ENCODE results near the gene JPT1. TPM values are rescaled to one million over a fixed set of nuclear protein-coding genes. Genes with fewer than 3 reads are reported as not detected.
"Not testable (repeated sequence)": the region's sequence is repeated elsewhere in the genome, so short reads cannot be mapped to it uniquely, and the experiment has no call there.

JPT1 gene
- total RNA-seq, 6 experiments from 2014 or later, result 236 to 276 (median 265) TPM

- H3K4me1 Mint-ChIP-seq (ENCODE audit: low read depth), result peaks cover 4% of the 10 kb centered on the region
- no peak for TF ChIP-seq CTCF (IDR thresholded peaks at IDR 0.05)
- H3K36me3 Mint-ChIP-seq (ENCODE audit: low read depth), result peaks cover 2% of the 10 kb centered on the region; the same call in 1 of the 2 replicates
- no peak overlapping the region for H3K4me3 Mint-ChIP-seq
- no peaks in the 10 kb centered on the region for H3K9me3 Mint-ChIP-seq
- peaks cover 3% of the 10 kb centered on the region; the same call in 1 of the 2 replicates for H3K27me3 Mint-ChIP-seq (ENCODE audit: insufficient read depth)
- H3K27ac Mint-ChIP-seq, result peak overlapping the region; percentile 8; the same call in 1 of the 2 replicates
- no peak for DNase-seq
Measured at GRCh38 chr17:75135452-75135851, 18.9 kb downstream of the JPT1 start.

- H3K27ac Mint-ChIP-seq; H3K4me1 Mint-ChIP-seq (ENCODE audit: low read depth); H3K27me3 Mint-ChIP-seq (ENCODE audit: insufficient read depth): not testable (repeated sequence)
Measured at GRCh38 chr17:75133607-75134347, 20.5 kb downstream of the JPT1 start.

GRCh38 chr17:75133001-75133400, 21.3 kb downstream of the JPT1 start:
- TF ChIP-seq CTCF (IDR thresholded peaks at IDR 0.05), result no peak
- Mint-ChIP-seq H3K36me3 (ENCODE audit: low read depth) (peaks cover 8% of the 10 kb centered on the region; the same call in 1 of the 2 replicates), H3K9me3 (no peaks in the 10 kb centered on the region), H3K4me1 (ENCODE audit: low read depth) (peaks cover 7% of the 10 kb centered on the region), H3K4me3 (no peak overlapping the region), H3K27ac (no peak overlapping the region), H3K27me3 (ENCODE audit: insufficient read depth) (peaks cover 6% of the 10 kb centered on the region; the same call in 1 of the 2 replicates)
- DNase-seq, result no peak

More at GRCh38 chr17:75133607-75134347, 20.5 kb downstream of the JPT1 start:
- DNase-seq; H3K4me3 Mint-ChIP-seq; H3K36me3 Mint-ChIP-seq (ENCODE audit: low read depth); H3K9me3 Mint-ChIP-seq: not testable (repeated sequence)

- Mint-ChIP-seq H3K27ac (peak overlapping the region; percentile 91), H3K4me3 (peak overlapping the region; percentile 89)
- H3K9me3 Mint-ChIP-seq; H3K27me3 Mint-ChIP-seq (ENCODE audit: insufficient read depth); H3K36me3 Mint-ChIP-seq (ENCODE audit: low read depth); DNase-seq; H3K4me1 Mint-ChIP-seq (ENCODE audit: low read depth): not testable (repeated sequence)
Measured at GRCh38 chr17:75132018-75133000, 22.0 kb downstream of the JPT1 start.

- Mint-ChIP-seq H3K9me3 (no peaks in the 10 kb centered on the region), H3K4me1 (ENCODE audit: low read depth) (peaks cover 7% of the 10 kb centered on the region), H3K36me3 (ENCODE audit: low read depth) (peaks cover 8% of the 10 kb centered on the region; the same call in 1 of the 2 replicates), H3K27me3 (ENCODE audit: insufficient read depth) (peaks cover 6% of the 10 kb centered on the region; the same call in 1 of the 2 replicates), H3K4me3 (peak within 1 kb of the TSS; percentile 89), H3K27ac (peak within 1 kb of the TSS; percentile 91)
- DNase-seq, result peak; percentile 66
- peak; percentile 87 for TF ChIP-seq CTCF (IDR thresholded peaks at IDR 0.05)
Measured at GRCh38 chr17:75131278-75132017, 22.9 kb downstream of the JPT1 start, which contains the start of gene NT5C. NT5C (minus strand) TSS chr17:75131742; CDS start chr17:75131707, 35 bp downstream.

Data from HFFc6 (cell line).